Stimulated activated CD8-positive, alpha-beta memory T cell treated with anti-CD3 and anti-CD28 coated beads, Interleukin-4, amount 100 ng/mL, for 48 hours (primary cell): ENCODE data around the gene CCDC149.

ENCODE experiments used
- DNase-seq: peaks from one replicate; pipeline ENCODE4 v3.0.0-alpha.2; 2020

CCDC149 gene

GRCh38 chr4:24772061-24772705 lies 140.7 kb downstream of the CCDC149 start:
- DNase-seq, result no peak

GRCh38 chr4:24771241-24771640 lies 141.6 kb downstream of the CCDC149 start:
- no peak for DNase-seq

- DNase-seq, result no peak
Measured at GRCh38 chr4:24770667-24771066, 142.2 kb downstream of the CCDC149 start.

- DNase-seq, result peak; percentile 24
Measured at GRCh38 chr4:24770032-24770584, 142.7 kb downstream of the CCDC149 start.

GRCh38 chr4:24769571-24769970 lies 143.3 kb downstream of the CCDC149 start:
- DNase-seq, result no peak

GRCh38 chr4:24768604-24769003 lies 144.2 kb downstream of the CCDC149 start:
- no peak for DNase-seq

- no peak for DNase-seq
Measured at GRCh38 chr4:24768006-24768405, 144.8 kb downstream of the CCDC149 start.

- no peak for DNase-seq
Measured at GRCh38 chr4:24765376-24765988, 147.4 kb downstream of the CCDC149 start.

GRCh38 chr4:24764345-24764744 lies 148.5 kb downstream of the CCDC149 start:
- DNase-seq, result no peak

GRCh38 chr4:24763631-24764297 lies 149.1 kb downstream of the CCDC149 start:
- DNase-seq, result no peak
